Subcutaneous abdominal adipose tissue (tissue), 5 donors: ENCODE measurements around the gene ORMDL2.
"Not testable (repeated sequence)": the region's sequence is repeated elsewhere in the genome, so short reads cannot be mapped to it uniquely, and the experiment has no call there.

Experiments
- H3K27ac ChIP-seq: one replicate; pipeline ENCODE4 v1.7.0; 2013; ENCODE audit warnings: low read depth, mild to moderate bottlenecking, inconsistent platforms, low read length, moderate library complexity
- H3K27me3 ChIP-seq, 5 donors: one replicate each; pipeline ENCODE4 v1.7.0; 2013; ENCODE audit warnings: low read length in 5 of 5, inconsistent platforms in 1 of 5; ENCODE audit not compliant: control insufficient read depth in 5 of 5, insufficient read depth in 4 of 5
- H3K36me3 ChIP-seq, 5 donors: one replicate each; pipeline ENCODE4 v1.7.0; 2013; ENCODE audit warnings: low read length in 5 of 5; ENCODE audit not compliant: control insufficient read depth in 5 of 5, insufficient read depth in 5 of 5
- H3K4me1 ChIP-seq, 5 donors: one replicate each; pipeline ENCODE4 v1.7.0; 2013; ENCODE audit warnings: low read length in 5 of 5, mild to moderate bottlenecking in 3 of 5, moderate library complexity in 1 of 5; ENCODE audit not compliant: control insufficient read depth in 5 of 5, insufficient read depth in 5 of 5
- H3K4me3 ChIP-seq, 5 donors: one replicate each; pipeline ENCODE4 v1.7.0; 2013; ENCODE audit warnings: low read length in 5 of 5, low read depth in 1 of 5
- H3K9ac ChIP-seq, 5 donors: one replicate each; pipeline ENCODE4 v1.7.0; 2013; ENCODE audit warnings: low read length in 5 of 5, mild to moderate bottlenecking in 4 of 5, moderate library complexity in 3 of 5
- H3K9me3 ChIP-seq, 5 donors: one replicate each; pipeline ENCODE4 v1.7.0; 2013; ENCODE audit warnings: low read length in 5 of 5; ENCODE audit not compliant: control insufficient read depth in 5 of 5
- donor health status: healthy.
- donor health status: healthy.
- donor health status: healthy.
- donor health status: healthy.
- donor health status: healthy.

The ORMDL2 gene

DNA sequence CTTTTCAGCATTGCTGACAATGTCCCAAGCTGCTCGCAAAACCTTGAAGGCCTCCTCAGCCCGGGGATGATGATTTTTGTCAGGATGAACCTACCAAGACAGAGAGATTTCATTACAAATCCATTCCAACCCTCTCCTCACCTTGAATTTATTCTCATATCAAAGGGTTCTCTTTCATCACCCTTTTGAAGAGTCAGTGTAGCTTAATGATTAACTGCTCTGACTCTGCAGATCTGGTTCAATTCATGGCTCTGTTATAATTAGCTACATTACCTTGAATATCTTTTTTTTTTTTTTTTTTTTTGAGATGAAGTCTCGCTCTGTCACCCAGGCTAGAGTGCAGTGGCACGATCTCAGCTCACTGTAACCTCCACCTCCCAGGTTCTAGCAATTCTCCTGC is 5.6 kb downstream of the ORMDL2 start:
- Histone ChIP-seq H3K27me3 (no peaks in the 10 kb centered on the region), H3K36me3 (peaks cover 20 to 44% (median 40%) of the 10 kb centered on the region in 5 donors), H3K4me1 (peaks cover 6 to 38% (median 28%) of the 10 kb centered on the region in 5 donors), H3K4me3 (no peak overlapping the region), H3K9ac (no peak overlapping the region), H3K9me3 (no peaks in the 10 kb centered on the region), H3K27ac (no peak overlapping the region)

GRCh38 chr12:55824726-55825125 is 6.9 kb downstream of the ORMDL2 start:
- H3K27me3 ChIP-seq = no peaks in the 10 kb centered on the region
- no peak overlapping the region for H3K4me3 ChIP-seq
- H3K27ac ChIP-seq = no peak overlapping the region
- H3K4me1 ChIP-seq = peaks cover 5 to 38% (median 31%) of the 10 kb centered on the region in 5 donors
- peak overlapping the region in 1 of 5 donors; percentile 30 for H3K9ac ChIP-seq
- H3K9me3 ChIP-seq = no peaks in the 10 kb centered on the region
- peaks cover 18 to 38% (median 34%) of the 10 kb centered on the region in 5 donors for H3K36me3 ChIP-seq

DNA sequence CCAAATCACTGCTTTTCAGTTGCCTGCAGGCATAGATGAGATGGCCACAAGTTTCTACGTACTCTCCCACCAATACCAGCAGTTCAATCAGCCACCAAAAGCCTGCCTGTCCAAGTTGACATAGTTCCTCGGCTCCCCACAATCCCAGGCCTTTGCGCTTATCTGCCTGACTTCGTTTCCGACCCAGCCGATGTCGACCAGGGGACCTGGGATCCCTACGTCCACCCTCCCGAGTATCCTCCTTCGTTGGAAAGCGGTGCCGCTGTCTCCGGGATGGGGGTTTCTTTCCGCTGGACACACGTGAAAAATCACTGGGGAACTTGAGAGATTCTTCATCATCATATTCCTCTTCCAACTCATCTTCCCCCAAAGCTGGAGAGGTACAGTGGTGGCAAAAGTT is 10.0 kb downstream of the ORMDL2 start:
- H3K9ac ChIP-seq = peak overlapping the region in 3 of 5 donors; percentile 13 to 54 (median 14)
- peaks cover 11 to 68% (median 60%) of the 10 kb centered on the region in 5 donors for H3K4me1 ChIP-seq
- no peaks in the 10 kb centered on the region for H3K9me3 ChIP-seq
- no peaks in the 10 kb centered on the region for H3K27me3 ChIP-seq
- peaks cover 4 to 7% (median 5%) of the 10 kb centered on the region in 5 donors for H3K36me3 ChIP-seq
- H3K27ac ChIP-seq = no peak overlapping the region
- peak overlapping the region in 1 of 5 donors; percentile 17 for H3K4me3 ChIP-seq

DNA sequence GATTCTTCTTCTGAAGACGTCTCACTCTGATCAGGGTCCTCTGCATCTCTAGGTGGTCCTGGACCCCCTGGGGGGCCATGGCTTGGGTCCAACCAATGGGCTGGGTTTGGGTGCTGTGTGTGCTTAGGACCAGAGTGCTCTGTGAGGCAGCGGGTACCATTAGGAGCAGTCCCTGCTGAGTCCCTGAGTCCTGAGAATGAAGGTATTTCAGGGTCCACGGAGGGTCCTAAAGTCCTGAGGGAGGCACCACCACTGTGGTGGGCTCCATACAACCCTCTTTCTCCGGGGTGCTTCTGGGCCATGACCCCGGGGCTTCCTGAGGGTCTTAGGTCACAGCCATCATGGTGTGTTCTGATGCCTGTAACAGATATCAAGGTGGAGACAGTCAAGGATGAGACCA is 10.5 kb downstream of the ORMDL2 start:
- H3K4me1 ChIP-seq = peaks cover 11 to 73% (median 64%) of the 10 kb centered on the region in 5 donors
- H3K36me3 ChIP-seq = peaks cover 0 to 2% (median 1%) of the 10 kb centered on the region in 5 donors
- H3K9ac ChIP-seq = peak overlapping the region; percentile 44 to 75 (median 67)
- H3K4me3 ChIP-seq = peak overlapping the region; percentile 62 to 97 (median 93)
- H3K9me3 ChIP-seq = no peaks in the 10 kb centered on the region
- H3K27me3 ChIP-seq = no peaks in the 10 kb centered on the region
- H3K27ac ChIP-seq = peak overlapping the region; percentile 85

DNA sequence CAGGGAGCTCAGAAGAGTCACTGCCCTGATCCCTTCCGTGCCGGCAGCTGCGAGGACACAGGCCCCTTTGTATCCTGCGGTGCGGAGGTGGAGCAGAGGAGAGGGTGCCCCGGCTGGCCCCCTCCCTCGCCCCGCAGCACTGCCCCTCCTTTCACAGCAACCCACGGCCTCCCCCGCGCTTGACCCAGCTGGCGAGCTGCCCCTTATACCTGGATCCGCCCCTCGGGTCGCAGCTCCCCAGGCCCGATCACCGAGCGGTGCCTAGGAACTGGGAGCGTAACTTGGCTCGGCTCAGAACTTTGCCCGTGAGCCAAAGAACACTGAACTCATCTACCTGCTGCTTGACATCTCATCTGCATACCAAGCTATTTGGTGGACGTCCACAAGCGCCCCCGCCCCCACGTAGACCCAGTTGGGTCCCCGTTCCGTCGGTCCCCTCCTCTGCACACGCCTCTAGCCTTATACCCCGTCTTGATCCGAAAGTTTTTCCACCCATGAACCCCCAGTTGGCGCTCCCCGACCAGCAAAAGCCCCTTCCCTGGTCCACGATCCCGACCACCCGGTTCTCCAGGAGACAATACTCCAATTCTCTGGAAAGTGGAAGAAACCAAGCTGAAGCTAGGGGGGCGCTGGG is 12.2 kb downstream of the ORMDL2 start:
- no peaks in the 10 kb centered on the region for H3K9me3 ChIP-seq
- peaks cover 11 to 67% (median 60%) of the 10 kb centered on the region in 5 donors for H3K4me1 ChIP-seq
- H3K36me3 ChIP-seq = peaks cover 0 to 4% (median 2%) of the 10 kb centered on the region in 5 donors
- H3K9ac ChIP-seq = peak overlapping the region; percentile 50 to 90 (median 88)
- H3K27ac ChIP-seq = peak overlapping the region; percentile 85
- peak overlapping the region; percentile 93 to 98 (median 97) for H3K4me3 ChIP-seq
- H3K27me3 ChIP-seq = no peaks in the 10 kb centered on the region

DNA sequence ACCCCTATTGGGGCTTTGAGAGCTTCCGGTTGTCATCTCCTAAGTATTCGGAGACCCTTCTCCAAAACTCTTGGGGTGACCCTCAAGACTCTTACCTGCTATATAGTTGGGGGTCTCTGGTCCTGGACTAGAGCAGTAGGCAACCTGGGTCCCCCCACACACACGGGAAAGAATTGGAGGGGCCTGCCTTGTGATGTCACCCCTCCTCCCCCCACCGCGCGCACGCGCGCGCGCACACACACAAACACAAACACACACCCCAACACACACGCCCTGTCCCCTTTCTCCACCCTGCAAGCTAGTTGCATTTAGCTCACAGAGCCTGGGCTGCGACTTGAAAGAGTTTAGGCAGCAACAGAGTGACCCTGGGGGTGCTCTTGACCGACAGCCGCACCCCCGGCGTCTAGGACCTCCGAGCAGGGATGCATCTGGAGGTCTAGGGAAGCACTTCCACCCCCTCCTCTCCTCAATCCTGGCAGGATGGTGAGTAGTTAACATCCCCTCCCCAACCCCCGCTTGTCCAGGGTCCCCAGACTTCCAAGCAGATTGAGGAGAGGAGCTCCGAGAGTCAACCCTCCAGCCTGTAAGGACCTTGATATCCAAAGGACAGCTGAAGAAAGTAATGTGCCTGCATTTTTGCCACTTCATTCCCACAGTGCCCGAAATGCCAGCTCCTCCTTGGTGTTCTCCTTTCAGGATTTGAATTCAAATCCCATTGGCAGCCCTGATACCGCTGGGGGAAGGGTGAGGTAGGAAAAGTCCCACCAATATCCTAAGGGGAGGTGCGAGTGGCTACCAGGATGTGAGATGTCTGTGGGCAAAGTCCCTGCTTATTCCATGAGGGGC is 13.0 kb downstream of the ORMDL2 start:
- Histone ChIP-seq H3K9me3 (no peaks in the 10 kb centered on the region), H3K9ac (peak overlapping the region; percentile 50 to 90 (median 88)), H3K27me3 (no peaks in the 10 kb centered on the region), H3K36me3 (peaks cover 0 to 11% (median 3%) of the 10 kb centered on the region in 5 donors), H3K4me3 (peak overlapping the region; percentile 93 to 98 (median 97)), H3K27ac (peak overlapping the region; percentile 85), H3K4me1 (peaks cover 11 to 66% (median 54%) of the 10 kb centered on the region in 5 donors)

- Histone ChIP-seq H3K4me1 (peaks cover 11 to 61% (median 51%) of the 10 kb centered on the region in 5 donors), H3K4me3 (peak overlapping the region; percentile 93 to 98 (median 97)), H3K9ac (peak overlapping the region; percentile 50 to 90 (median 88)), H3K27ac (peak overlapping the region; percentile 85), H3K9me3 (no peaks in the 10 kb centered on the region), H3K36me3 (peaks cover 3 to 17% (median 6%) of the 10 kb centered on the region in 5 donors), H3K27me3 (no peaks in the 10 kb centered on the region)
Observed at GRCh38 chr12:55831447-55831815, 13.6 kb downstream of the ORMDL2 start.

DNA sequence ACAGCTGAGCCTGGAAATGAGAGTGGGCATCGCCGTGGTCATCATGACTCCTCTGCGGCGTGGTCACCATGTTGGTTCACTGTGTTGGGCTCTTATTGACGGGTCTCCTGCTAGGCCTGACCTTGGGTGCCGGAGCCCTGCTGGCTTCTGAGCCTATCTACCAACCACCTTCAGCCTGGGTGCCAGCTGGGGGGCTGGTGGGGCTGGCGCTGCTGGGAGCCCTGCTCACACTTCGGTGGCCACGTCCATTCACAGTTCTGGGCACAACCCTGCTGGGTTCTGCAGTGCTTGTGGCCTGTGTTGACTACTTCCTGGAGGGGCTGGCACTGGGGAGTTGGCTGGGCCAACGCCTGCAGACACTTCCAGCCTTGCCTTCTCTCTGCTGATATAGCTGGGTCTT is 15.2 kb downstream of the ORMDL2 start:
- H3K4me3 ChIP-seq = no peak overlapping the region
- no peak overlapping the region for H3K27ac ChIP-seq
- H3K27me3 ChIP-seq = no peaks in the 10 kb centered on the region
- no peaks in the 10 kb centered on the region for H3K9me3 ChIP-seq
- H3K36me3 ChIP-seq = peaks cover 4 to 24% (median 12%) of the 10 kb centered on the region in 5 donors
- peaks cover 6 to 46% (median 37%) of the 10 kb centered on the region in 5 donors for H3K4me1 ChIP-seq
- H3K9ac ChIP-seq = peak overlapping the region in 1 of 5 donors; percentile 22

- not testable (repeated sequence) for H3K27ac ChIP-seq, H3K9ac ChIP-seq, H3K27me3 ChIP-seq, H3K4me3 ChIP-seq, H3K9me3 ChIP-seq
- H3K36me3 ChIP-seq = peaks cover 4 to 33% (median 22%) of the 10 kb centered on the region in 5 donors
- H3K4me1 ChIP-seq = peaks cover 6 to 38% (median 27%) of the 10 kb centered on the region in 5 donors
Observed at GRCh38 chr12:55834400-55834799, 16.6 kb downstream of the ORMDL2 start.

DNA sequence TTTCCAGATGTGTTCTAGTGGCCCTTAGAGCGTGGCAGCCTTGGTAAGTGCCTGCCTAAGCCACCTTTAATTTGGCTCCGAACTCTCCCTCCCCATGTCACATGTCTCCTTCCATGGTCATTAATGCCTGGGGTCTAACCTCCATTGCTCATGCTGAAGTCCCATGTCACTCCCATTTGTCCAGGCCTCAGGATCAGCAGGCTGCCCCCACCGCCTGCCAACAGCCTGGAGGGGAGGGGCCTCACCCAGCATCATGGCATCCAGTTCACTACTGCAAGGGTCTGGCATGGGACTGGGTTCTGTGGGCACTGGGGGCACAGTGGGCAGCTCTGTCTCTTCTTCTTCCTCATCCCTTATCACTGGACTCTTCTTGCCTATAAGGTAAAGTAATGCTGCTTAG is 20.5 kb downstream of the ORMDL2 start:
- no peak overlapping the region for H3K9ac ChIP-seq
- peaks cover 4 to 31% (median 25%) of the 10 kb centered on the region in 5 donors for H3K4me1 ChIP-seq
- no peaks in the 10 kb centered on the region for H3K27me3 ChIP-seq
- H3K4me3 ChIP-seq = no peak overlapping the region
- no peaks in the 10 kb centered on the region for H3K9me3 ChIP-seq
- peaks cover 4 to 44% (median 29%) of the 10 kb centered on the region in 5 donors for H3K36me3 ChIP-seq
- no peak overlapping the region for H3K27ac ChIP-seq
